Karpas-422 (cell line): ENCODE measurements around the gene PROX2. TPM values are rescaled to one million over a fixed set of nuclear protein-coding genes. Genes with fewer than 3 reads are reported as not detected.

Experiments
- DNase-seq: peaks from one replicate; pipeline ENCODE4 v3.0.0-alpha.2; 2015
- H2AFZ ChIP-seq: fragments of 200-600 bp; sonication (generic); 2 replicates; pipeline ENCODE4 v1.6.1; 2014; ENCODE audit warnings: antibody characterized with exemption, low read length, mixed read lengths
- H3K27ac ChIP-seq: fragments of 200-600 bp; sonication (generic); 2 replicates; pipeline ENCODE4 v1.5.1; 2014; ENCODE audit warnings: mild to moderate bottlenecking, low read length, moderate library complexity
- H3K27me3 ChIP-seq: fragments of 200-600 bp; sonication (generic); 2 replicates; pipeline ENCODE4 v1.6.1; 2014; ENCODE audit warnings: low read length, mixed read lengths
- H3K36me3 ChIP-seq: fragments of 200-600 bp; sonication (generic); 2 replicates; pipeline ENCODE4 v1.6.1; 2014; ENCODE audit warnings: low read length, mixed read lengths; ENCODE audit not compliant: insufficient read depth
- H3K4me1 ChIP-seq: fragments of 200-600 bp; sonication (generic); 2 replicates; pipeline ENCODE4 v1.6.1; 2014; ENCODE audit warnings: mild to moderate bottlenecking, low read length, mixed read lengths
- H3K4me2 ChIP-seq: fragments of 200-600 bp; sonication (generic); 2 replicates; pipeline ENCODE4 v1.6.1; 2014; ENCODE audit warnings: low read length, low read depth, mild to moderate bottlenecking; ENCODE audit not compliant: poor library complexity, severe bottlenecking
- H3K4me3 ChIP-seq: fragments of 200-600 bp; sonication (generic); 2 replicates; pipeline ENCODE4 v1.5.1; 2014; ENCODE audit warnings: mild to moderate bottlenecking, antibody characterized with exemption, low read length, mixed read lengths
- H3K79me2 ChIP-seq: fragments of 200-600 bp; sonication (generic); 2 replicates; pipeline ENCODE4 v1.6.1; 2014; ENCODE audit warnings: mild to moderate bottlenecking, low read length, mixed read lengths
- H3K9ac ChIP-seq: fragments of 200-600 bp; sonication (generic); 2 replicates; pipeline ENCODE4 v1.6.0; 2014; ENCODE audit warnings: low read length
- H3K9me2 ChIP-seq: fragments of 200-600 bp; sonication (generic), shearing (Covaris generic); replicated peaks from 2 replicates; pipeline ENCODE4 v1.6.0; 2014; ENCODE audit warnings: mild to moderate bottlenecking, low read length, moderate library complexity; ENCODE audit not compliant: insufficient read depth
- H3K9me3 ChIP-seq: fragments of 300-700, 200-600 bp; sonication (generic); 2 replicates; pipeline ENCODE4 v1.6.1; 2014; ENCODE audit warnings: low read length, mixed read lengths
- H4K20me1 ChIP-seq: fragments of 200-600 bp; sonication (generic); 2 replicates; pipeline ENCODE4 v1.6.1; 2014; ENCODE audit warnings: mild to moderate bottlenecking, antibody characterized with exemption, low read length, low read depth; ENCODE audit not compliant: insufficient read depth
- total RNA-seq: library from RNA; depleted of rRNA; stranded (reverse); fragments of >200 nt; shearing (Covaris generic); gene quantifications from 2 replicates; pipeline ENCODE4 v1.2.3, GENCODE V29; 2014; ENCODE audit warnings: low replicate concordance

PROX2 gene
- total RNA-seq, 1 experiment from 2014 or later = 2.3 TPM

DNA sequence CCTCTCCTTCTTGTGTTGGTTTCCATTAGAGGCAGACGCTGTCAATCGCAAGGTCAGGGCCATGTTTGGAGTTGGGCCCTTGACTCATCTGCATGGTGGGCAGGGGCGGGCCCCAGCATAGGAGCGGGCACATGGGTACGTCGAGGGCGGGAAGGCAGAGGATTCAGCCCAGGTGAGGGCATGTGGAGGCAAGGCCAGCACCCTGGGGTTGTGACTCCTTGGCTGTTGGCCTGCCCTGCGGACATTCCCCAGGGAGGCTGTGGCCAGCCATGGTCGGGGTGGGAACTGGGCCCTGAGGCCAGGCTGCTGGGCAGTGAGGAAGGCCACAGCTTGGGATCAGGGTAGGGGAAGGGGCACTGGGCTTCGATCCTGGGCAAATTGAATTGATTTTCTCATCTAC is 36.9 kb upstream of the PROX2 start:
- no peaks in the 10 kb centered on the region for H3K36me3 ChIP-seq
- H2AFZ ChIP-seq = no peak overlapping the region
- no peaks in the 10 kb centered on the region for H4K20me1 ChIP-seq

DNA sequence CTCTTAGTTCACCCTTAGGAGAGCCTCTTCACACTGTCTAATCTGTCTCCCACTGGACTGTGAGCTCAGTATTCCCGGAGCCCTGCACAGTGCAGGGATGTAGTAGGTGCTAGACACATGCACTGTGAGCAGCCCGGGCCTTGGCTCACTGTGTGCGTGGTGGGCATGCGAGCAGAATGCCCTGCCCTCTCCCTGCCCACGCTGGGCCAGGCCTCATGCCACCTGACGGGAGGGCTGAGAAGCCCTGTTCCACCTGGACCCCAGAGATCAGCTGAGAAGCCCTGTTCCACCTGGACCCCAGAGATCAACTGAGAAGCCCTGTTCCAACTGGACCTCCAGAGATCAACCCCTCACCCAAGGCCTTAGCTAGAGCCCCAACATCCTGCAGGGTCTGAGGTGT is 36.2 kb upstream of the PROX2 start:
- Histone ChIP-seq H3K4me3 (no peak overlapping the region), H3K27me3 (no peaks in the 10 kb centered on the region), H2AFZ (no peak overlapping the region), H3K36me3 (no peaks in the 10 kb centered on the region), H3K9me3 (no peaks in the 10 kb centered on the region), H3K27ac (no peak overlapping the region), H4K20me1 (no peaks in the 10 kb centered on the region), H3K9ac (no peak overlapping the region), H3K4me1 (peaks cover 18% of the 10 kb centered on the region), H3K4me2 (no peak overlapping the region), H3K9me2 (no peaks in the 10 kb centered on the region), H3K79me2 (no peaks in the 10 kb centered on the region)
- no peak for DNase-seq

More for the DNA sequence above, 36.9 kb upstream of the PROX2 start:
- Histone ChIP-seq H3K9ac (no peak overlapping the region), H3K4me3 (no peak overlapping the region), H3K9me3 (no peaks in the 10 kb centered on the region), H3K27ac (no peak overlapping the region), H3K9me2 (no peaks in the 10 kb centered on the region), H3K4me2 (no peak overlapping the region), H3K4me1 (peaks cover 18% of the 10 kb centered on the region), H3K79me2 (no peaks in the 10 kb centered on the region), H3K27me3 (no peaks in the 10 kb centered on the region)
- no peak for DNase-seq

DNA sequence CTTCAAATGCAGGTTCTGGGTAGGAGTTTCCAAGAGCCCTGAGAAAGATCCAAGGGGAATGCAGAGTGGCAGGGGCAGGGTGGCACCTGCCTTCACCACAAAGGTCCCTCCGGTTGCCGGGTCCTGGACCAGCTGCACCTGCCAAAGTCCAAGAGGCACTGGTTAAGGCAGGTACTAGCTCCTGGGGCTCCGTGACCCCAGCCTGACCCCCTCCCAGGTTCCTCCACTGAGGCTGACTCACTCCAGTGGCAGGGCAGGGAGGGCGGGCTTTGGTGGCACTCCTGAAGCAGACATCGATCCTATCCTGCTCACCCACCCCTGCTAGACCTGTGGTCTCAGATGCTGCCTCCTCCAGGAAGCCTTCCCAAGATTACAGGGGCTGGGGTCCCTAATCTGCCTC is 35.8 kb upstream of the PROX2 start:
- Histone ChIP-seq H3K9me3 (no peaks in the 10 kb centered on the region), H2AFZ (no peak overlapping the region), H3K4me2 (no peak overlapping the region), H3K9me2 (no peaks in the 10 kb centered on the region), H3K27me3 (no peaks in the 10 kb centered on the region), H3K4me3 (no peak overlapping the region), H4K20me1 (no peaks in the 10 kb centered on the region), H3K9ac (no peak overlapping the region), H3K36me3 (peaks cover 1% of the 10 kb centered on the region; the same call in 1 of the 2 replicates), H3K79me2 (no peaks in the 10 kb centered on the region), H3K27ac (no peak overlapping the region), H3K4me1 (peaks cover 22% of the 10 kb centered on the region)
- DNase-seq = no peak

DNA sequence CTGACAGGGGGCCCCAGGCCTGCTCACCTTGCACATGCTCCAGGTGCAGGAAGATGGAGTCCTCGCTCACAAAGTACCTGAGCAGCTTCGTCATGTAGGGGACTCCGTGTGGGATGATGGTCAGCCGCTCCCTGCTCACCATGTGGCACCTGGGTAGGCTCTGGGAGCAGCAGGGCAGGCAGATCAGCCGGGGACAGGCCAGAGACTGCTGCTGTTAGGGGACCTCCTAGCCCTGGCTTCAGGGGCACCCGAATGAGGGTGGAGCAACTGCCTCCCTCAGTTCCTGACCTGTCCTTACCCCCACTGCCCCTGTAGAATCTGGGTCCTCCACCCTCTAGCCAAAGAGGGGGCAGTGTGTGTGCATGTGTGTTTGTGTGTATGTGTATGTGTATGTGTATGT is 35.3 kb upstream of the PROX2 start:
- H3K4me1 ChIP-seq = peaks cover 25% of the 10 kb centered on the region
- H3K36me3 ChIP-seq = peaks cover 5% of the 10 kb centered on the region; the same call in 1 of the 2 replicates
- no peak overlapping the region for H2AFZ ChIP-seq
- no peaks in the 10 kb centered on the region for H3K9me2 ChIP-seq
- H3K27me3 ChIP-seq = no peaks in the 10 kb centered on the region
- no peak overlapping the region for H3K4me3 ChIP-seq
- H3K9me3 ChIP-seq = no peaks in the 10 kb centered on the region
- H3K79me2 ChIP-seq = no peaks in the 10 kb centered on the region
- H3K27ac ChIP-seq = no peak overlapping the region
- H3K9ac ChIP-seq = no peak overlapping the region
- H3K4me2 ChIP-seq = no peak overlapping the region
- no peaks in the 10 kb centered on the region for H4K20me1 ChIP-seq
- no peak for DNase-seq

DNA sequence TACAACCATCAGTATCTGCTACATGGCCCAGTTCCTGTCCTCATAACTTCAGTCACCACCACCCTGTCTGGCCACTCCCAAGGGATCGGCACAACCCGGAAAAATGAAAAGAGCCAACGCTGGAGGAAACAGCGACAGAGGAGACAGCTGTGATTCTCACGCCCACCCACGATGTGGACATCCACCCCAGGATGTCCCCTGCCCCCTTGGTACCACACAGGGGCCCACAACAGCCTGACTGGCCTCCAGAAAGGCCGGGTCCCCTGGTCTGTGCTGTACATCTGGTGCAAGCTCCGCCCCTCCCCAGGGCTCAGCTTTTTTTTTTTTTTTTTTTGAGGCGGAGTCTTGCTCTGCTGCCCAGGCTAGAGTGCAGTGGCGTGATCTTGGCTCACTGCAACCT is 34.6 kb upstream of the PROX2 start:
- Histone ChIP-seq H3K79me2 (no peaks in the 10 kb centered on the region), H3K36me3 (peaks cover 8% of the 10 kb centered on the region; the same call in 1 of the 2 replicates), H3K27me3 (no peaks in the 10 kb centered on the region), H3K4me3 (no peak overlapping the region), H3K4me2 (no peak overlapping the region), H3K27ac (no peak overlapping the region), H3K9ac (no peak overlapping the region), H2AFZ (no peak overlapping the region), H4K20me1 (no peaks in the 10 kb centered on the region), H3K4me1 (peaks cover 27% of the 10 kb centered on the region), H3K9me2 (no peaks in the 10 kb centered on the region), H3K9me3 (no peaks in the 10 kb centered on the region)
- DNase-seq = peak; percentile 77

DNA sequence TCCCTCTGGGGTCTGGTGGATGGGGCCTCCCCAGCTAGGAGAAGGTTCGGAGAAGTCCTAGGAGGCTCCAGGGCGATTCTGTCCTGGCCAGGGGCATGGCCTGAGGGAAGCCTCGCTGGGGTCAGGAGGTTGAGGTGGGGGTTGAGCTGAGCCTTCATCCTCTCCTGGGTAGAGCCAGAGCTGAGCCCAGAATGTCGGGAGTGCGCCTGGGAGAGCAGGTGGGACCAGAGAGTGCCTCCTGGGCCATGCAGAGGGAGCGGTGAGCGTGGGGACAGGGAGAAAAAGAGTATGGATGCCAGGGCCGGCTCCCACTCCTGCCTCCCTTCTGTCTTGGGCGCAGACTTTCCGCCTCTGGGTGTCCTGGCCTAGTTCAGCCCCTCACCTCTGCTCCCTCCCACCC is 34.0 kb upstream of the PROX2 start:
- no peaks in the 10 kb centered on the region for H3K27me3 ChIP-seq
- no peak for DNase-seq
- peaks cover 29% of the 10 kb centered on the region for H3K4me1 ChIP-seq
- H3K36me3 ChIP-seq = peaks cover 8% of the 10 kb centered on the region; the same call in 1 of the 2 replicates
- no peak overlapping the region for H3K4me2 ChIP-seq
- H2AFZ ChIP-seq = no peak overlapping the region
- H3K27ac ChIP-seq = no peak overlapping the region
- no peaks in the 10 kb centered on the region for H3K79me2 ChIP-seq
- H3K4me3 ChIP-seq = no peak overlapping the region
- H3K9ac ChIP-seq = no peak overlapping the region
- H3K9me3 ChIP-seq = no peaks in the 10 kb centered on the region
- no peaks in the 10 kb centered on the region for H4K20me1 ChIP-seq
- H3K9me2 ChIP-seq = no peaks in the 10 kb centered on the region

DNA sequence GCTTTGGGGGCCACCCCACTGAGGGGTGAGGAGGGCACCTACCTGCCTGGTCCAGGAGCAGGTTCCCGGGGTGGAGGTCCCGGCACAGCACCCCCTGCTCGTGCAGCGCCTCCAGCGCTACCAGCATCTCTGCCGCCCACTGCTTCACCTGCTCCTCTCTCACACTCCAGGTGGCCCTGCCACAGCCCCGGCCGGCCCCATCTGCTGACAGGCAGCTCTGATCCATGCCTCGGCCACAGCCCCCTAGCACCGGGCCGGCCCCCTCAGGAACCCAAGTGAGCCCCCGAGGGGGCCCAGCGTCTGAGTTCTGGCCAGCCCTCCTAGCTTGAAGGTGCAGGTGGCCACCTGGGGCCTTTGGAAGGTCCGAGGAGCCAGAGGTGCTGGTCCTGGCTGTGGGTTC is 33.6 kb upstream of the PROX2 start:
- H3K4me1 ChIP-seq = peaks cover 33% of the 10 kb centered on the region
- H4K20me1 ChIP-seq = no peaks in the 10 kb centered on the region
- no peaks in the 10 kb centered on the region for H3K9me2 ChIP-seq
- H3K79me2 ChIP-seq = no peaks in the 10 kb centered on the region
- H3K4me3 ChIP-seq = no peak overlapping the region
- H3K4me2 ChIP-seq = no peak overlapping the region
- H2AFZ ChIP-seq = no peak overlapping the region
- H3K9ac ChIP-seq = no peak overlapping the region
- no peak overlapping the region for H3K27ac ChIP-seq
- H3K27me3 ChIP-seq = no peaks in the 10 kb centered on the region
- DNase-seq = no peak
- peaks cover 12% of the 10 kb centered on the region; the same call in 1 of the 2 replicates for H3K36me3 ChIP-seq
- no peaks in the 10 kb centered on the region for H3K9me3 ChIP-seq

DNA sequence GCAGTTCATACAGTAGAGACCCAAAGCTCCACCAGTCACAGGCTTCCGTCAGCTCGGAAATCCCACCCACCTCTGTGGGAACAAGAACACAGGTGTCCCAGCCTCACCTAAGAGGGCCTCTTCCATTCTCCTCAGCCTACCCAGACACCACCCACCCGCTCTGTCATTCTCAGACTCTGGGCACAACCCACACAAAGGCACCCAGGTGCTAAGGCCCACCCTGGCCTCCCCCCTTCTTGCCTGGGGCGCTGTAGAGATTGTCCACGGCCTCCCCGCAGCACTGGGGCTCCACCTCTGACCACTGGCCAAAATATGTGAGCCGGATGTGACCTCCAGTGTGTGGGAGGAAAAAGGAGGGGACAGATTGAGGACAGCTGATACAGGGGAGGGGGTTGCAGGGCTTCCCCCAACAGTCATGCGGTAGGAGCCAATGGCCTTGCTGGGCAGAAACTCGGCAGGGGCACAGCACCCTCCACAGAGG is 33.0 kb upstream of the PROX2 start:
- DNase-seq = no peak
- H3K9me3 ChIP-seq = no peaks in the 10 kb centered on the region
- no peaks in the 10 kb centered on the region for H4K20me1 ChIP-seq
- H3K4me3 ChIP-seq = no peak overlapping the region
- H3K9me2 ChIP-seq = no peaks in the 10 kb centered on the region
- H2AFZ ChIP-seq = no peak overlapping the region
- peaks cover 33% of the 10 kb centered on the region for H3K4me1 ChIP-seq
- H3K27me3 ChIP-seq = no peaks in the 10 kb centered on the region
- H3K27ac ChIP-seq = no peak overlapping the region
- H3K4me2 ChIP-seq = no peak overlapping the region
- H3K36me3 ChIP-seq = peaks cover 18% of the 10 kb centered on the region; the same call in 1 of the 2 replicates
- H3K9ac ChIP-seq = no peak overlapping the region
- H3K79me2 ChIP-seq = no peaks in the 10 kb centered on the region

DNA sequence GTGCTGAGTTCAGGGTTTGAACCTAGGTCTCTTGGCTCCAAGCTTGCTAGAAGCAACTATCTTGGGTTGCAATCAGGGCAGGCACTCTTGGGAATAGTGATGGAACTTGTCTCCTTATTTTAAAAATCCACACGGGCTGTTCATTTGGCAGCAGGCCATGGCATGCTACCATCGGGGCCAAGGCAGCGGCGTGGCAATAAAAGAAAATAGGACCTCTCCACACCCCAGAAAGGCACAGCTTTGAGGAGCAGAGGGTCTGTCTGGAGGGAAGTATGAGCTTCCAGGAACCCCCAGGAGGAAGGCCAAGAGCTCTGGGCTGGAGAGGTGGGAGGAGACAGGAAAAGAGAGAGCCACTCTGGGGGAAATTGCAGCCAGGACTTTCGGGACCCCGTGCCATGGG is 31.8 kb upstream of the PROX2 start:
- Histone ChIP-seq H3K36me3 (peaks cover 24% of the 10 kb centered on the region), H3K9me3 (no peaks in the 10 kb centered on the region)
- DNase-seq = no peak

More for the DNA sequence above, 31.8 kb upstream of the PROX2 start:
- Histone ChIP-seq H3K9me2 (no peaks in the 10 kb centered on the region), H3K4me1 (peaks cover 41% of the 10 kb centered on the region), H3K79me2 (no peaks in the 10 kb centered on the region), H3K4me3 (no peak overlapping the region), H3K27ac (no peak overlapping the region), H3K27me3 (no peaks in the 10 kb centered on the region), H3K9ac (no peak overlapping the region), H2AFZ (no peak overlapping the region), H3K4me2 (no peak overlapping the region), H4K20me1 (no peaks in the 10 kb centered on the region)
